Brain microvascular endothelial cell (primary cell): ENCODE data around the gene TSSK3.

Experiments
- DNase-seq: peaks from one replicate; pipeline ENCODE4 v3.0.0-alpha.2; 2020
- H3K27ac ChIP-seq: fragments of 250-450 bp; sonication (Bioruptor Pico); 2 replicates; pipeline ENCODE4 v1.5.1; 2020; ENCODE audit warnings: mild to moderate bottlenecking, moderate library complexity
- H3K27me3 ChIP-seq: fragments of 250-450 bp; sonication (Bioruptor Pico); replicated peaks from 2 replicates; pipeline ENCODE4 v1.5.1; 2020; ENCODE audit warnings: mild to moderate bottlenecking
- H3K36me3 ChIP-seq: fragments of 250-450 bp; sonication (Bioruptor Pico); replicated peaks from 2 replicates; pipeline ENCODE4 v1.5.1; 2020; ENCODE audit warnings: mild to moderate bottlenecking
- H3K4me3 ChIP-seq: 2 replicates; pipeline ENCODE4 v1.5.1; 2011; ENCODE audit warnings: low read depth, mild to moderate bottlenecking, control low read depth, low read length, moderate library complexity
- CTCF ChIP-seq: IDR thresholded peaks from 2 replicates; pipeline ENCODE4 v1.5.1; 2011; ENCODE audit warnings: low read depth, mild to moderate bottlenecking, moderate library complexity, low read length, control low read depth, inconsistent platforms; ENCODE audit errors: missing control alignments
- in situ Hi-C: cut with HindIII; loops from 2 replicates; pipeline ENCODE4 v1.10.0; 2017; ENCODE audit warnings: low sequenced_read_pairs, low pct_ligation_motif_present

TSSK3 gene

GRCh38 chr1:32413507-32414185, 51.3 kb downstream of the TSSK3 start:
- no peak overlapping the region for H3K4me3 ChIP-seq
- in situ Hi-C loops, result no loop called here
- peak; percentile 78 for TF ChIP-seq CTCF
- H3K27ac ChIP-seq, result no peak overlapping the region
- no peaks in the 10 kb centered on the region for H3K27me3 ChIP-seq
- no peaks in the 10 kb centered on the region for H3K36me3 ChIP-seq
- DNase-seq, result peak; percentile 17
